Gastrocnemius medialis (tissue), 4 donors: Measurements from ENCODE around the gene CA10.

Experiments used
- CTCF ChIP-seq, 5 experiments: fragments of 450-650 bp in 3 of 5; fragments of 200-600 bp in 2 of 5; sonication (generic) in 2 of 5; IDR thresholded peaks in 4 of 5; conservative IDR thresholded peaks in 1 of 5; 1 replicate in 4 of 5; 2 replicates in 1 of 5; pipeline ENCODE4 v1.5.1; 2016 to 2019; ENCODE audit warnings: antibody characterized with exemption in 5 of 5, mild to moderate bottlenecking in 3 of 5, moderate library complexity in 3 of 5
- POLR2A ChIP-seq, 2 donors: fragments of 450-650 bp; IDR thresholded peaks; one replicate each; pipeline ENCODE4 v1.6.1; 2017; ENCODE audit warnings: antibody characterized with exemption in 2 of 2, mild to moderate bottlenecking in 2 of 2, moderate library complexity in 2 of 2

- no peak for TF ChIP-seq CTCF (IDR thresholded peaks at IDR 0.05 in 4 of 5, conservative IDR thresholded peaks at IDR 0.05 in 1 of 5)
- TF ChIP-seq POLR2A (IDR thresholded peaks at IDR 0.05) = no peak
These were observed 554.1 kb downstream of the CA10 start for GRCh38 chr17:51604299-51605020.
